Fibroblast of skin of left quadriceps (primary cell): ENCODE data around the gene PCDHB9.

Source experiments
- DNase-seq, 2 experiments: peaks; one replicate each; pipeline ENCODE4 v3.0.0-alpha.2; 2013; ENCODE audit warnings: low read depth in 2 of 2

Gene PCDHB9

GRCh38 chr5:141236516-141237313 lies 49.8 kb downstream of the PCDHB9 start:
- DNase-seq, result no peak
